IMR-90 (cell line): ENCODE results near the gene SERPINA12. TPM values are rescaled to one million over a fixed set of nuclear protein-coding genes. Genes with fewer than 3 reads are reported as not detected.

Experiments used
- ATAC-seq: fragments of 200-7000 bp; cut with Tn5 transposase; 2 replicates; pipeline ENCODE4 v1.9.1; 2020; ENCODE audit warnings: low read depth, mild to moderate bottlenecking, moderate library complexity
- BruUV-seq: library from RNA; stranded (reverse); fragments of 400-500 nt; replicated peaks from 2 replicates; lab custom pipeline; 2021; lab: Mats Ljungman, UMichigan
- CTCF ChIA-PET: fragments of 300-600 bp; formaldehyde crosslinking; extraction: SDS; loops from one replicate; lab custom pipeline; 2021; ENCODE audit warnings: antibody characterized with exemption; lab: Yijun Ruan, JAX
- POLR2A ChIA-PET: fragments of 300-600 bp; sonication (Branson Sonifier 250); formaldehyde crosslinking; loops from one replicate; lab custom pipeline; 2022; ENCODE audit warnings: antibody characterized with exemption; ENCODE audit not compliant: unreplicated experiment; lab: Charles Lee
- DNase-seq: peaks from one replicate; pipeline ENCODE4 v3.0.0; 2013
- H2AFZ ChIP-seq: replicated peaks from 2 replicates; pipeline ENCODE3; 2013; ENCODE audit warnings: low read length, mild to moderate bottlenecking; ENCODE audit not compliant: poor library complexity
- H2AK5ac ChIP-seq: 2 replicates; pipeline ENCODE4 v1.6.1; 2013; ENCODE audit warnings: low read depth, low read length, inconsistent platforms
- H2AK9ac ChIP-seq: replicated peaks from 2 replicates; pipeline ENCODE3; 2013; ENCODE audit warnings: mild to moderate bottlenecking, low read depth, low read length, moderate library complexity; ENCODE audit not compliant: poor library complexity
- H2BK120ac ChIP-seq: 2 replicates; pipeline ENCODE4 v1.6.1; 2013; ENCODE audit warnings: low read depth, low read length, inconsistent platforms
- H2BK15ac ChIP-seq: 3 replicates; pipeline ENCODE4 v1.6.1; 2013; ENCODE audit warnings: low read depth, low read length, inconsistent platforms
- H2BK20ac ChIP-seq: 2 replicates; pipeline ENCODE4 v1.6.1; 2013; ENCODE audit warnings: low read depth, mild to moderate bottlenecking, inconsistent platforms, low read length, moderate library complexity
- H2BK5ac ChIP-seq: 2 replicates; pipeline ENCODE4 v1.6.1; 2013; ENCODE audit warnings: mild to moderate bottlenecking, low read depth, low read length, inconsistent platforms; ENCODE audit not compliant: poor library complexity, severe bottlenecking
- H3K14ac ChIP-seq: replicated peaks from 2 replicates; pipeline ENCODE4 v1.6.1; 2013; ENCODE audit warnings: low read depth, low read length, inconsistent platforms
- H3K18ac ChIP-seq: 2 replicates; pipeline ENCODE4 v1.6.1; 2013; ENCODE audit warnings: low read depth, low read length, control low read depth
- H3K23ac ChIP-seq: 2 replicates; pipeline ENCODE4 v1.6.1; 2013; ENCODE audit warnings: low read depth, low read length, inconsistent platforms
- H3K27ac ChIP-seq: 2 replicates; pipeline ENCODE4 v1.5.1; 2013; ENCODE audit warnings: mild to moderate bottlenecking, control low read depth, low read length; ENCODE audit not compliant: insufficient read depth
- H3K27me3 ChIP-seq: 2 replicates; pipeline ENCODE4 v1.6.1; 2013; ENCODE audit warnings: low read length; ENCODE audit not compliant: control insufficient read depth, insufficient read depth
- H3K36me3 ChIP-seq: 2 replicates; pipeline ENCODE4 v1.6.1; 2013; ENCODE audit warnings: low read length, mixed read lengths; ENCODE audit not compliant: control insufficient read depth, insufficient read depth
- H3K4ac ChIP-seq: 2 replicates; pipeline ENCODE4 v1.6.1; 2013; ENCODE audit warnings: low read depth, low read length, inconsistent platforms
- H3K4me1 ChIP-seq: 2 replicates; pipeline ENCODE4 v1.6.1; 2013; ENCODE audit warnings: low read length, mixed read lengths; ENCODE audit not compliant: control insufficient read depth, insufficient read depth
- H3K4me2 ChIP-seq: 2 replicates; pipeline ENCODE4 v1.6.1; 2013; ENCODE audit warnings: low read depth, mild to moderate bottlenecking, control low read depth, low read length, moderate library complexity
- H3K4me3 ChIP-seq: 2 replicates; pipeline ENCODE4 v1.5.1; 2013; ENCODE audit warnings: low read depth, mild to moderate bottlenecking, control low read depth, low read length, moderate library complexity; ENCODE audit not compliant: insufficient read depth
- H3K56ac ChIP-seq: 2 replicates; pipeline ENCODE4 v1.6.1; 2013; ENCODE audit warnings: low read length, inconsistent platforms; ENCODE audit not compliant: insufficient read depth; ENCODE audit errors: extremely low read depth
- H3K79me1 ChIP-seq, 2 experiments: 2 replicates each; pipeline ENCODE4 v1.6.1; 2013; ENCODE audit warnings: low read length in 2 of 2, inconsistent platforms in 1 of 2, low read depth in 1 of 2
- H3K9ac ChIP-seq: 2 replicates; pipeline ENCODE4 v1.6.1; 2013; ENCODE audit warnings: low read depth, low read length, control low read depth
- H3K9me1 ChIP-seq: 2 replicates; pipeline ENCODE4 v1.6.1; 2013; ENCODE audit warnings: low read length, inconsistent platforms; ENCODE audit not compliant: insufficient read depth
- H3K9me3 ChIP-seq: 2 replicates; pipeline ENCODE4 v1.6.1; 2013; ENCODE audit warnings: low read length; ENCODE audit not compliant: control insufficient read depth, insufficient read depth
- H4K20me1 ChIP-seq: 2 replicates; pipeline ENCODE4 v1.6.1; 2013; ENCODE audit warnings: low read length, inconsistent platforms; ENCODE audit not compliant: insufficient read depth
- H4K5ac ChIP-seq: 2 replicates; pipeline ENCODE4 v1.6.1; 2013; ENCODE audit warnings: mild to moderate bottlenecking, low read depth, low read length, control low read depth
- H4K8ac ChIP-seq, 2 experiments: 2 replicates each; pipeline ENCODE4 v1.6.1; 2013; ENCODE audit warnings: low read depth in 2 of 2, low read length in 2 of 2, control low read depth in 1 of 2, inconsistent platforms in 1 of 2
- H4K91ac ChIP-seq: 2 replicates; pipeline ENCODE4 v1.6.1; 2013; ENCODE audit warnings: low read depth, low read length, inconsistent platforms; ENCODE audit not compliant: insufficient read depth
- RFX5 ChIP-seq: IDR thresholded peaks from 2 replicates; pipeline ENCODE4 v1.8.0; 2012; ENCODE audit warnings: low read depth, mild to moderate bottlenecking, low read length, moderate library complexity
- WGBS, 2 experiments: methylation state at CpG; one replicate each; pipeline versions ENCODE4 v1.1.5 to v1.1.7; 2013; ENCODE audit warnings: missing lambda C conversion rate in 2 of 2; ENCODE audit not compliant: insufficient read length in 1 of 2; ENCODE audit errors: extremely low coverage in 2 of 2; 5-methylcytosine and 5-hydroxymethylcytosine counted together
- dilution Hi-C: fragments of 300-500 bp; cut with HindIII; formaldehyde crosslinking; loops from one replicate; pipeline ENCODE4 v1.14.3; 2018; ENCODE audit warnings: low sequenced_read_pairs; ENCODE audit not compliant: unreplicated experiment
- in situ Hi-C: fragments of 300-500 bp; cut with MboI; formaldehyde crosslinking; loops from 3 replicates; pipeline ENCODE4 v1.14.3; 2019; ENCODE audit warnings: low sequenced_read_pairs, inconsistent platforms, mixed read lengths
- intact Hi-C: fragments of 100-400 bp; cut with micrococcal nuclease; formaldehyde crosslinking; loops from 2 replicates; pipeline ENCODE4 v1.10.0; 2022
- polyA plus RNA-seq, 3 experiments: library from polyadenylated mRNA; depleted of rRNA; stranded (reverse); fragments of >200 nt; gene quantifications; 2 replicates each; pipeline ENCODE4 v1.2.3, GENCODE V29; 2012; ENCODE audit warnings: low replicate concordance in 1 of 3
- total RNA-seq: library from RNA; depleted of rRNA; stranded (reverse); fragments of >200 nt; gene quantifications from 2 replicates; pipeline ENCODE4 v1.2.3, GENCODE V29; 2012

The SERPINA12 gene
- total and polyA plus RNA-seq, 2 of the 4 experiments (the other 2 are of a cell fraction) = not detected

GRCh38 chr14:94500264-94500663, 9.0 kb downstream of the SERPINA12 start:
- Histone ChIP-seq H4K91ac (no peak overlapping the region), H3K9me1 (no peaks in the 10 kb centered on the region), H3K23ac (no peak overlapping the region), H4K20me1 (no peaks in the 10 kb centered on the region), H2BK15ac (no peak overlapping the region), H3K4ac (no peak overlapping the region), H3K27ac (no peak overlapping the region), H2AK5ac (no peak overlapping the region), H3K9me3 (0 out of 2 replicates have a peak, but pooled peaks cover 2% of the 10 kb centered on the region), H4K5ac (no peak overlapping the region), H2BK120ac (no peak overlapping the region), H3K56ac (no peak overlapping the region), H3K36me3 (no peaks in the 10 kb centered on the region), H3K14ac (no peak overlapping the region), H3K9ac (no peak overlapping the region), H3K4me2 (no peak overlapping the region), H4K8ac (no peak overlapping the region), H2BK5ac (no peak overlapping the region), H2BK20ac (no peak overlapping the region), H3K4me1 (no peaks in the 10 kb centered on the region), H2AFZ (no peak overlapping the region), H3K79me1 (no peaks in the 10 kb centered on the region), H3K27me3 (no peaks in the 10 kb centered on the region), H2AK9ac (no peak overlapping the region), H3K4me3 (no peak overlapping the region), H3K18ac (no peak overlapping the region)
- dilution Hi-C loops = no loop called here
- 60 to 100% methylated on average over 1 of the region's 3 CpGs for WGBS, 2 experiments
- no TSS peak for BruUV-seq
- intact Hi-C loops = no loop called here
- ChIA-PET POLR2A (no interaction called here), CTCF (interaction anchor here (1.4 kb wide), 1 partner anchor 14 kb away, joined by 5 read pairs; no protein-coding TSS in a partner anchor)
- in situ Hi-C loops = no loop called here
- ATAC-seq (no peak), DNase-seq (no peak)
- TF ChIP-seq RFX5 = no peak
